Testis (tissue), 2 donors: ENCODE results near the gene RBMX.
"Not testable (repeated sequence)": the region's sequence is repeated elsewhere in the genome, so short reads cannot be mapped to it uniquely, and the experiment has no call there.

Experiments used
- CTCF ChIP-seq, 3 experiments: fragments of 450-650 bp in 2 of 3; fragments of 200-600 bp in 1 of 3; sonication (generic) in 1 of 3; IDR thresholded peaks; one replicate each; pipeline ENCODE4 v1.5.1; 2016 to 2019; ENCODE audit warnings: antibody characterized with exemption in 3 of 3, mild to moderate bottlenecking in 2 of 3, moderate library complexity in 1 of 3
- POLR2A ChIP-seq: fragments of 450-650 bp; IDR thresholded peaks from one replicate; pipeline ENCODE4 v1.6.1; 2017; ENCODE audit warnings: antibody characterized with exemption, mild to moderate bottlenecking, moderate library complexity

GRCh38 chrX:136900071-136900470 is 19.5 kb upstream of the RBMX start:
- not testable (repeated sequence) for TF ChIP-seq CTCF (IDR thresholded peaks at IDR 0.05); POLR2A
